ENCODE results near the gene CMA1. TPM values are rescaled to one million over a fixed set of nuclear protein-coding genes. Genes with fewer than 3 reads are reported as not detected.
"Not testable (repeated sequence)": the region's sequence is repeated elsewhere in the genome, so short reads cannot be mapped to it uniquely, and the experiment has no call there.

The CMA1 gene
- total RNA-seq, 1 donor from 2014 or later, result 1.3 TPM

DNA sequence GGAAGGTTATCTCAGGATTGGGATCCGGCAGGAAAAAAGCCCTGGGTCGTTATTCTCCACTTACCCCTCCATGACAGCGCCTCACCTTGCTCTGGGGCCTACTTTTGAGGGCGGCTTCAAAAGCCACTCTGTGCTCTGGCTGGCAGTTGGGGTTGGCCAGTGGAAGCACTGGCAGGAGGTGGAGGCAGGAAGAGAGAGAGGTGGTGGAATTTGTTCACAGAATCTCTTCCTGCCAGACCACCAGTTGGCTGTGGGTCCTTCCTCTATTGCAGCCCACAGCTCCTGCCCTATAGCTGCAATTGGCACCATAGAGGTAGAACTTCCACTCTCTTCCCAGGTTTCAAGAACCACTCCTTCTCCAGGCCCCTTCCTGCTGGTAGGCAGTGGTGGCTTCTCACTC, 32.8 kb downstream of the CMA1 start:
- ATAC-seq, result no peak
- intact Hi-C loops (cut with DNase I), result no loop called here
- DNase-seq (ENCODE audit: missing footprints), result no peak

DNA sequence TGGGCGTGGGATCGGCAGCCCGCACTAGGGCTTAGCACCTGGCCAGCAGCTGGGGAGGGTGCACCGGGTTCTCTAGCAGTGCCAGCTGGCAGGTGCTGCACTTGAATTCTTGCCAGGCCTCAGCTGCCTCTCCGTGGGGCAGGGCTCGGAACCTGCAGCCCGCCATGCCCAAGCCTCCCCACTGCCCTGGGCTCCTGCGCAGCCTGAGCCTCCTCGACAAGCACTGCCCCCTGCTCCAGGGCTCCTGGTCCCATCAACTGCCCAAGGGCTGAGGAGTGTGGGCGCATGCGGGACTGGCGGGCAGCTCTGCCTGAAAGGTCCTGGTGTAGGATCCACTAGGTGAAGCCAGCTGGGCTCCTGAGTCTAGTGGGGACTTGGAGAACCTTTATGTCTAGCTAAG, 34.9 kb downstream of the CMA1 start:
- intact Hi-C loops (cut with DNase I), result no loop called here
- DNase-seq (ENCODE audit: missing footprints) (no peak), ATAC-seq (no peak)

DNA sequence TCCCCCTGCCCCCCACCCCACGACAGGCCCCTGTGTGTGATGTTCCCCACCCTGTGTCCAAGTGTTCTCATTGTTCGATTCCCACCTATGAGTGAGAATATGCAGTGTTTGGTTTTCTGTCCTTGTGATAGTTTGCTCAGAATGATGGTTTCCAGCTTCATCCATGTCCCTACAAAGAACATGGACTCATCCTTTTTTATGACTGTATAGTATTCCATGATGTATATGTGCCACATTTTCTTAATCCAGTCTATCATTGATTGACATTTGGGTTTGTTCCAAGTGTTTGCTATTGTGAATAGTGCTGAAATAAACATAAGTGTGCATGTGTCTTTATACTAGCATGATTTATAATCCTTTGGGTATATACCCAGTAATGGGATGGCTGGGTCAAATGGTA, 37.6 kb downstream of the CMA1 start:
- DNase-seq (ENCODE audit: missing footprints); intact Hi-C loops (cut with DNase I); ATAC-seq: not testable (repeated sequence)

DNA sequence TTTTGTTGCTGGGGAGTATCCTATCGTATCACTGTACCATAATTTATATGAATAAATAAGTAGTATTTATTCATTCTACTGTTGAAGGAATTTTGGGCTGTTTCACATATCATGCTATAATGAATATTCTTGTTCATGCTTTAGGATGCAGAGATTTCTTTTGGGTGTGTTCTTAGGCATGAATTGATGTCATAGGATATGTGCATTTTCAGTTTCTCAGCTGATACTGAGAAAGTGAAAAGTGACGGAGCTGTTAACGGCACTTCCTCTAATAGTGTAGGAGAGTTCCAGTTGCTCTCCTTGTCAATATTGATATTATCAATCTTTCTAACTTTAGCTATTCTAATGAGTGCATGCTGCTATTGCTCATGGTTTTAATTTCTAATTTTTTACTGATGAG, 42.3 kb downstream of the CMA1 start:
- ATAC-seq, result no peak
- no peak for DNase-seq (ENCODE audit: missing footprints)
- intact Hi-C loops (cut with DNase I), result no loop called here

DNA sequence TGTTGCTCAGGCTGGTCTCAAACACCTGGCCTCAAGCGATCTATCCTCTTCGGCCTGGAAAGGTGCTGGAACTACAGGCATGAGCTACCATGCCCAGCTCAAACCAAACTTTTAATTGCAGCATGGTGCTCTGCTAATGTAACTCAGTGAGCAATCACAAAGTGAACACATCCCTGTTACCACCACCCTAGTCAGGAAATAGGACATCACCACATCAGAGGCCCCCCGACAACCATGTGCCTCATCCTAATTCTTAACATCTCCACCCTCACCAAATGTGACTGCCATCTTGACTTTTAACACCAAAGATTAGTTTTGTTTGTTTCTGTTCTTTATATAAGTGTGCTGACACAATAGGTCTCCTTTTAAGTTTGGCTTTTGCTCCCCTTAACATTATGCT, 42.7 kb downstream of the CMA1 start:
- DNase-seq (ENCODE audit: missing footprints), result no peak
- intact Hi-C loops (cut with DNase I), result no loop called here
- no peak for ATAC-seq

DNA sequence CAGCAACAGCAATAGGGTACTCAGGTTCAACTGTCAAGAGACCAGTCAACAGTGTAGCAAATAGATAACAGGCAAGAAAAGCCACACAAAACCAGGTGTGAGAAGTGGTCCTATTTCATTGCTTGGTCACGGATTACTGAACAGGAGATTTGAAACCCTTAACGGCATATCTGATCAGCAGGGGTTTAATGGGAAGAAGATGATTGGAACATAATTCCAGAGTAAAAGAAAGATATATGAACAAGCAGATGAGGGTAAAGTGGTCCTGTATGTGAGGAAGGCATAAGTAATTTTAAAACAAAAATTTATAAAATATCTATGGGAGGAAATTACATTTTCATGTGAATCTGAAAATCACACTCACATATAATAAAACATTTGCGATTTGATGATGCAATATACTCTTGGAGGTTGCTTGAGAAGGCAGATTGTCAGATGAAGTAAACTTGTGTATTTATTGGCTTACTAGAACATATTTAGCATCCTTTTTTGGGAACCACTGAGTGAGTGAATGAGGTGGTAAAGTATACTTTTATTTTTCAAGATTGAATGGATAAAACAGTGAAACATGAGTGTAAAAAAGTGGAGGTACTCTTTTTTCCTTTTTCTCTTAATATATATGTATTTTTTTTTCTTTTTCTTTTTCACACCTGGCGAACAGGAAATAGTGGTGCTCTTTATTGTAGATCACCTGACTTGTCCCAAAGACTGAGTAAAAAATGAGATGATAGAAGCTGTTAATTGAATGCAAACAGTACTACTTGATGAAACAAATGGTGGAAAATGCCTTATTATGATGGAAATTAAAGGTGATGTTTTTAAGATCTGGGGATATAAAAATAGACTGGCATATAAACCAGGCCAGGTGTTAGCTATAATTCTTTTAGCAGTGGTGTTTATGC, 43.9 kb downstream of the CMA1 start:
- DNase-seq (ENCODE audit: missing footprints) (no peak), ATAC-seq (no peak)
- intact Hi-C loops (cut with DNase I), result no loop called here

DNA sequence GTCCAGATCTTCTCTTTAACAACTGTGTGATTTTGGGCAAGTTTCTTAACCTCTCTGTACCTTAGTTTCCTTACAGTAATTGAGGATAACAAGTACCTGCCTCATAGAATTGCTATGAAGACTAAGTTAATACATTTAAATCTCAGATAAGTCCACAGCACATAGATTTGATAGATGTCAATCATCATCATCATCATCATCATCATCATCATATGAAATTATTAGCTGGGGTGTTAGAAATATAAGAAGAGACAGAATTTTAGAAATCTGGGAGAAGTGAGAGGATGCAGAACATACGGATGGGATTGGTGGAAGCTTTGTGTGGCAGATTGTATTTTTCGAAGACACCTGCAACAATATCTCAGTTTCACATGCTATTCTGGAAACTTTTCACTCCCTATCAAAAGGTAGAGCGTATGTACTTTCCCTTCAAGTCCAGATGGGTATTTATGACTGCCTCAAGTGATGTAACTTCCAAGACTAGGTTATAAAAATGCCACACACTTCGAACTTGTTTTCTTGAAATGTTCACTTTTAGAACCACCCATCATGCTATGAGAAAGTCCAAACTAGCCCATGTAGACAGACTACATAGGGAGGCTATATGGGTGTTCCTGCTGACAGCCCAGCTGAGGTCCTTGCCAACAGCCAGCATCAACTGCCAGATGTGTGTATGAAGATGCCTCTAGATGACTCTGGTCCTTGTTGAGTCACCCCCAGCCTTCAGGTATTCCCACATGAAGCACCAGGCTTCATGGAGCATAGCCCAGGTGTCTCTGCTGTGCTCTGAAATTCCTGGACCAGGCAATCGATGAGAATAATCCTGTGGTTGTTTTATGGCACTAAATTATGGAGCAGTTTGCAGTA, 44.8 kb downstream of the CMA1 start:
- ATAC-seq (no peak), DNase-seq (ENCODE audit: missing footprints) (no peak)
- intact Hi-C loops (cut with DNase I), result no loop called here

DNA sequence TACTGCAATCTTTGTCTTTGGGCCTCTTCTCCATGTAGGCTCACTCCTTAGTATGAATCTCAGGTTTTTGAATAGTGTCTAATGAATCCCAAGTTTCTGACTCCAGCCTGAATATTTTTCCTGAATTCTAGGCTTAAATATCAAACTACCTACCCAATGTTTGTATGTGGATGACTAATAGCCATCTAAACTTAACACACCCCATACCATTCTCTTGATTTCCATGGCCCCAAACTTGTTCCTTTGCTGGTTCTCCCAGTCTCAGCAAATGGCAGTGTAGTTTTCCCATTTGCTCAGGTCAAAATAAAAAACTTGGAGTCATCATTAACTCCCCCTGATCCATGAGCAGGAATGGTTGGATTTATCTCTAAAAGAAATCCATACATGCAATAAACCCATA, 46.7 kb downstream of the CMA1 start:
- no peak for DNase-seq (ENCODE audit: missing footprints)
- intact Hi-C loops (cut with DNase I), result no loop called here

DNA sequence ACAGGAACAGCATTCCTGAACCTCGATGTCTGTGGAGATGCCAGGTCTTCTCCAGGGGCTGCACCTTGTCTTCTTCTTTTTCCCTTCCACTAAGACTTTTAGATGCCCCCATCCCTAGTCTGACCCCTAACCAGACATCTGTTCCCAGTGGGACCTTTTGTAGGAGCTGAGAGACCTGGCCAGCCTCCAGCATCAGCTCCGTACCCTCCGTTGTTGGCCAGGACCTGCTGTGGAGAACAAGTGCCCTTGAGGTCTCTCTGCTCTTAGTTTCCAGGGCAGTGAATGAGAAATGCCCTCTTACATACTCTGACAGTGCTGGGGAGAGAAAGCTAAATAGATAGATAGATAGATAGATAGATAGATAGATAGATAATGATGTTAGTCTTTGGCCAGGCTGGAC, 48.7 kb downstream of the CMA1 start:
- no peak for ATAC-seq
- DNase-seq (ENCODE audit: missing footprints), result no peak
- intact Hi-C loops (cut with DNase I), result no loop called here

More for the DNA sequence above, 46.7 kb downstream of the CMA1 start:
- no peak for ATAC-seq

DNA sequence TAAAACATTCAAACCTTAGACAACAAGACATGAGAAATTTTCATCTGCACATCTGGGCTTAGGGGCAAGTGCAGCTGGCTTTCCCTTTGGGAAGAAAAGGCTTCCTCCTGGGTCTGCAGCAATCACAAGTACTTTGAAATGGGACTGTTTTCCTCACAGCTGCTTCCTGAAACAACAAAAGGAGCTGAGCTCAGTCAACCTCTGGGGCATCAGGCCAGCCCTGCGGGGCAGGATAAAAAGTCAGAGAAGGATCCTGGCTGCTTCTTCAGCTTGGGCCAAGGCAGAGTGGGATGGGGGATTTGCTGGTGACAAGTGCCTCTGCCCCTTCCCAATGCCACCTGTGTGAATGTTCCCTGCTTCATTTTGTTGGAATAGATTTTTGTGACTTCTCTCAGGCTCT, 49.3 kb downstream of the CMA1 start:
- DNase-seq (ENCODE audit: missing footprints) (no peak), ATAC-seq (no peak)
- intact Hi-C loops (cut with DNase I), result no loop called here

DNA sequence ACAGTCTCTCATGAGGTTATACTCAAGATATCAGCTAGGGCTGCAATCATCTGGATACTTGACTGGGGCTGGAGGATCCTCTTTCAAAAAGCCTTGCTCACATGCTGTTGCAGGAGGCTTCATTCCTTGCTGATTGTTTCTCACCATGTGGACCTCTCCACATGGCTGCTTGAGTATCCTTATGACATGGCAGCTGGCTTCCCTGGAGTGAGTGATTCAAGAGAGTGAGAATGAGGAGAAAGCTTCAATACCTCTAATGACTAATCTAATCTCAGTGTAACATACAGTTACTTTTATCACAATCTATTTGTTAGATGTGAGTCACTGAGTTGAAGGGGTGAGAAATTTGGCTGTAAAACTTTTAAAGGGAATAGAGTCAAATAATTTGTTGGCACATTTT, 51.1 kb downstream of the CMA1 start:
- intact Hi-C loops (cut with DNase I), result no loop called here
- DNase-seq (ENCODE audit: missing footprints), result no peak
- no peak for ATAC-seq

Other genes starting within 250 kb of the CMA1 start
- gene TGM1, start 245.1 kb downstream of the CMA1 start, total RNA-seq, result 1.1 TPM
- 21.5 TPM for gene RABGGTA, start 236.7 kb downstream of the CMA1 start, total RNA-seq
- 8.3 TPM for gene DHRS1, start 208.5 kb downstream of the CMA1 start, total RNA-seq
- 23.0 TPM for gene NOP9, start 208.4 kb downstream of the CMA1 start, total RNA-seq
- 4.3 TPM for gene CIDEB, start 200.3 kb downstream of the CMA1 start, total RNA-seq
- 0.57 TPM for gene LTB4R2, start 198.1 kb downstream of the CMA1 start, total RNA-seq
- gene LTB4R, start 196.8 kb downstream of the CMA1 start, total RNA-seq, result 2.1 TPM
- gene ADCY4, start 173.2 kb downstream of the CMA1 start, total RNA-seq, result 27.3 TPM
- gene RIPK3, start 168.3 kb downstream of the CMA1 start, total RNA-seq, result 4.2 TPM
- 28.4 TPM for gene NFATC4, start 140.1 kb downstream of the CMA1 start, total RNA-seq
- gene NYNRIN, start 109.3 kb downstream of the CMA1 start, total RNA-seq, result 9.5 TPM
- gene CBLN3, start 78.6 kb downstream of the CMA1 start, total RNA-seq, result 1.1 TPM
- gene KHNYN, start 78.3 kb downstream of the CMA1 start, total RNA-seq, result 23.3 TPM
- 76.6 TPM for gene SDR39U1, start 65.5 kb downstream of the CMA1 start, total RNA-seq
- 2.6 TPM for gene CTSG, start 68.0 kb upstream of the CMA1 start, total RNA-seq
- 1.2 TPM for gene GZMH, start 101.4 kb upstream of the CMA1 start, total RNA-seq
- gene GZMB, start 125.9 kb upstream of the CMA1 start, total RNA-seq, result 1.8 TPM

Measured in Right ventricle myocardium inferior (tissue), 1 donor.